DOHH2 (cell line): Measurements from ENCODE around the gene MMP23B.

Source experiments
- H3F3A ChIP-seq: fragments of 200-600 bp; sonication (generic), shearing (Covaris generic); 2 replicates; pipeline ENCODE4 v1.6.0; 2016; ENCODE audit warnings: antibody characterized with exemption, mild to moderate bottlenecking; ENCODE audit not compliant: control insufficient read depth, insufficient read depth
- H3K27ac ChIP-seq: fragments of 200-600 bp; sonication (generic); 2 replicates; pipeline ENCODE4 v1.5.1; 2014; ENCODE audit warnings: low read depth, mild to moderate bottlenecking, low read length, moderate library complexity
- H3K27me3 ChIP-seq: fragments of 200-600 bp; sonication (generic); 2 replicates; pipeline ENCODE4 v1.6.1; 2014; ENCODE audit warnings: mild to moderate bottlenecking, low read length, mixed read lengths; ENCODE audit not compliant: control insufficient read depth
- H3K36me3 ChIP-seq: fragments of 200-600 bp; sonication (generic); 2 replicates; pipeline ENCODE4 v1.6.1; 2014; ENCODE audit warnings: mild to moderate bottlenecking, low read length, moderate library complexity, mixed read lengths; ENCODE audit not compliant: control insufficient read depth
- H3K4me1 ChIP-seq: fragments of 200-600 bp; sonication (generic); 2 replicates; pipeline ENCODE4 v1.6.1; 2014; ENCODE audit warnings: mild to moderate bottlenecking, low read length, mixed read lengths; ENCODE audit not compliant: control insufficient read depth
- H3K4me2 ChIP-seq: fragments of 200-600 bp; sonication (generic); 2 replicates; pipeline ENCODE4 v1.6.0; 2014; ENCODE audit warnings: mild to moderate bottlenecking, low read length, moderate library complexity
- H3K4me3 ChIP-seq: fragments of 200-600 bp; sonication (generic); 2 replicates; pipeline ENCODE4 v1.5.1; 2014; ENCODE audit warnings: mild to moderate bottlenecking, low read length, mixed read lengths
- H3K79me2 ChIP-seq: fragments of 200-600 bp; sonication (generic); 2 replicates; pipeline ENCODE4 v1.6.1; 2014; ENCODE audit warnings: mild to moderate bottlenecking, low read length, mixed read lengths; ENCODE audit not compliant: control insufficient read depth
- H3K9me2 ChIP-seq: fragments of 200-600 bp; sonication (generic); replicated peaks from 2 replicates; pipeline ENCODE4 v1.6.1; 2014; ENCODE audit warnings: mild to moderate bottlenecking, low read length, mixed read lengths; ENCODE audit not compliant: control insufficient read depth
- H3K9me3 ChIP-seq: fragments of 200-600 bp; sonication (generic); 2 replicates; pipeline ENCODE4 v1.6.1; 2014; ENCODE audit warnings: antibody characterized with exemption, low read length, mixed read lengths; ENCODE audit not compliant: control insufficient read depth, insufficient read depth
- H4K20me1 ChIP-seq: fragments of 200-600 bp; sonication (generic); 2 replicates; pipeline ENCODE4 v1.6.0; 2014; ENCODE audit warnings: low read depth, mild to moderate bottlenecking, antibody characterized with exemption, low read length, moderate library complexity; ENCODE audit not compliant: control insufficient read depth, insufficient read depth
- EZH2phosphoT487 ChIP-seq: fragments of 200-600 bp; sonication (generic); IDR thresholded peaks from 2 replicates; pipeline ENCODE4 v1.6.1; 2017; ENCODE audit warnings: borderline replicate concordance, mild to moderate bottlenecking, antibody characterized with exemption, low read length, moderate library complexity, mixed read lengths
- TF ChIP-seq, protein P1 (sequence below): fragments of 200-600 bp; sonication (generic); IDR thresholded peaks from one replicate; pipeline ENCODE4 v1.5.1; 2014; ENCODE audit warnings: antibody characterized with exemption, mild to moderate bottlenecking, low read depth, low read length; ENCODE audit not compliant: poor library complexity, severe bottlenecking

The MMP23B gene

DNA sequence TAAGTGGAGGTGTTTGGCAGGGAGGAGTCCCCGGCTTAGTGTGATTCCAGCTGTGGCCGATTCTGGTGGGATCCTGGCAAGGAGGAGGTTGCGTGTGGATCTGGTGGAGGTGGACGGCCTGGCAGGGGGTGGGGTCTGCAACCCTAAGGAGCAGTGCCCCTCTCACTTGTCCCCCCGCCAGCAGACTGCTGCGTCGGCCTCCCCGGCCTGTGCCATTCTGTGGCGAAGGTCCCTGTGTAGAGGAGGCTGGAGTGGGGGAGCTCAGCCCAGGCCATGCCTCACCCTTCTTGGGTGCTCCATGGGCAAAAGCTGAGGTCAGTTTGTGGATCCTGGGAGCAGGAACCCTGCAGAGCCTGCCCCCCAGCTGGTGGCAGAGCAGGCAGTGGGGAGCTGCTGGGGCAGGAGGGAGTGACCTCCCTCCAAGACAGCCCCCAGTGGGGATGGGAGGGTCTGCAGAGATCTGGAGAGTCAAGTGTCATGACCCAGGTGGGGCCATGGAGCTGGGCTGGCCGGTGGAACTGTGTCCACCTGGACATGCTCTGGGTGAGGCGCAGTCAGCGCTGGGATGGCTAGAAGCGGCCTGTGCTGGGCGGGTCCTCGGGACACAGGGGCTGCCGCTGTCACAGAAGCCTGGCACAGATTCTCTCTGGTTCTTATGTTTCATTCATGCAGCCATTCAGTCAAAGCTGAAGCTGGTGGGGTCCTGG lies 11.4 kb upstream of the MMP23B start:
- Histone ChIP-seq H4K20me1 (peaks cover 7% of the 10 kb centered on the region; the same call in 1 of the 2 replicates), H3K4me2 (no peak overlapping the region), H3K27me3 (no peaks in the 10 kb centered on the region)

DNA sequence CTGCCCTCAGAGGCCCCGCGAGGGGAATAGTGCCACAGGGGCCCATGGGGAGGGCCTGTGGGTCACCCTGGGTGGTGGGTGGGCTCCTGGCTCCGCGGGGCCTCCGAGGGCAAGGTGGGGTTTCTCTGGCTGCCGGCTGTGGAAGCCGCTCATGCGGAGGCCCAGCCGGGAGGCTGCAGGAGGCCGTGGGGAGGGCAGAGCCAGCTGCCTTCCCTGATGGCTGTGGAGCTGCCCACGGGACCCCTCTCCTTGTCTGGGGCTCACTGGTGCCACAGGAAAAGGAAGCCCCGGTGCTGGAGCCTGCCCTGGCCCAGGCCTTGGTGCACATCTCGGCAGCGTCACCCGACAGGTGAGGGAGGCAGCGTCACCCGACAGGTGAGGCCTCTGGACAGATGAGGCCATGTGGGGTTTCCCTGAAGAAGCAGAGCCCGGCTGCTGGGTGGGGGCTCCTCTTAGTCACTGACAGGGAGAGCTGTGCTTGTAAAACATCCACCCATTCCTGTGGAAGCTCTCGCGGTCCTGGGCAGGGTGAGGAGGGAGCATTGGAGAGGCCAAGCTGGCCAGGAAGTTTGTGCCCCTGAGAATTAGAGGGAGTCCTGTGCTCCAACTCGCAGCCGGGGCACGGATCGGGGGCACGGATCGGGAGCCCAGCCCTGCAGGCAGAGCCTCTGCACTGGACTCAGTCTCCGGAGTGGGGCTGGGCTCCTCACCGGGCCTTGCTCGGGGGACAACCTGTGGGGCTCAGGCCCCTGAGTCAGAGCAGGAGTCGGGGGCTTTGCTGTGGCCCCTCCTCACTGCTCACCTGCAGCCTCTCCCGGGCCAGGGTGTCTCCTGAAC lies 10.6 kb upstream of the MMP23B start:
- no peak for TF ChIP-seq EZH2phosphoT487
- TF ChIP-seq, protein P1, sequence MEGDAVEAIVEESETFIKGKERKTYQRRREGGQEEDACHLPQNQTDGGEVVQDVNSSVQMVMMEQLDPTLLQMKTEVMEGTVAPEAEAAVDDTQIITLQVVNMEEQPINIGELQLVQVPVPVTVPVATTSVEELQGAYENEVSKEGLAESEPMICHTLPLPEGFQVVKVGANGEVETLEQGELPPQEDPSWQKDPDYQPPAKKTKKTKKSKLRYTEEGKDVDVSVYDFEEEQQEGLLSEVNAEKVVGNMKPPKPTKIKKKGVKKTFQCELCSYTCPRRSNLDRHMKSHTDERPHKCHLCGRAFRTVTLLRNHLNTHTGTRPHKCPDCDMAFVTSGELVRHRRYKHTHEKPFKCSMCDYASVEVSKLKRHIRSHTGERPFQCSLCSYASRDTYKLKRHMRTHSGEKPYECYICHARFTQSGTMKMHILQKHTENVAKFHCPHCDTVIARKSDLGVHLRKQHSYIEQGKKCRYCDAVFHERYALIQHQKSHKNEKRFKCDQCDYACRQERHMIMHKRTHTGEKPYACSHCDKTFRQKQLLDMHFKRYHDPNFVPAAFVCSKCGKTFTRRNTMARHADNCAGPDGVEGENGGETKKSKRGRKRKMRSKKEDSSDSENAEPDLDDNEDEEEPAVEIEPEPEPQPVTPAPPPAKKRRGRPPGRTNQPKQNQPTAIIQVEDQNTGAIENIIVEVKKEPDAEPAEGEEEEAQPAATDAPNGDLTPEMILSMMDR, result no peak
- peaks cover 8% of the 10 kb centered on the region for H3K79me2 ChIP-seq
- peaks cover 6% of the 10 kb centered on the region; the same call in 1 of the 2 replicates for H4K20me1 ChIP-seq
- H3K27me3 ChIP-seq, result no peaks in the 10 kb centered on the region
- H3K9me3 ChIP-seq, result no peaks in the 10 kb centered on the region
- no peaks in the 10 kb centered on the region for H3K9me2 ChIP-seq
- no peaks in the 10 kb centered on the region for H3F3A ChIP-seq
- no peak overlapping the region for H3K4me3 ChIP-seq
- H3K4me2 ChIP-seq, result no peak overlapping the region
- no peaks in the 10 kb centered on the region; the same call in 1 of the 2 replicates for H3K36me3 ChIP-seq
- H3K4me1 ChIP-seq, result peaks cover 7% of the 10 kb centered on the region
- no peak overlapping the region for H3K27ac ChIP-seq

More for the DNA sequence above, 11.4 kb upstream of the MMP23B start:
- H3F3A ChIP-seq, result no peaks in the 10 kb centered on the region
- TF ChIP-seq, protein P1, result no peak
- no peak for TF ChIP-seq EZH2phosphoT487
- H3K9me3 ChIP-seq, result no peaks in the 10 kb centered on the region
- no peak overlapping the region for H3K4me3 ChIP-seq
- no peaks in the 10 kb centered on the region; the same call in 1 of the 2 replicates for H3K36me3 ChIP-seq
- no peak overlapping the region for H3K27ac ChIP-seq
- H3K4me1 ChIP-seq, result peaks cover 10% of the 10 kb centered on the region
- H3K79me2 ChIP-seq, result peaks cover 10% of the 10 kb centered on the region
- no peaks in the 10 kb centered on the region for H3K9me2 ChIP-seq

DNA sequence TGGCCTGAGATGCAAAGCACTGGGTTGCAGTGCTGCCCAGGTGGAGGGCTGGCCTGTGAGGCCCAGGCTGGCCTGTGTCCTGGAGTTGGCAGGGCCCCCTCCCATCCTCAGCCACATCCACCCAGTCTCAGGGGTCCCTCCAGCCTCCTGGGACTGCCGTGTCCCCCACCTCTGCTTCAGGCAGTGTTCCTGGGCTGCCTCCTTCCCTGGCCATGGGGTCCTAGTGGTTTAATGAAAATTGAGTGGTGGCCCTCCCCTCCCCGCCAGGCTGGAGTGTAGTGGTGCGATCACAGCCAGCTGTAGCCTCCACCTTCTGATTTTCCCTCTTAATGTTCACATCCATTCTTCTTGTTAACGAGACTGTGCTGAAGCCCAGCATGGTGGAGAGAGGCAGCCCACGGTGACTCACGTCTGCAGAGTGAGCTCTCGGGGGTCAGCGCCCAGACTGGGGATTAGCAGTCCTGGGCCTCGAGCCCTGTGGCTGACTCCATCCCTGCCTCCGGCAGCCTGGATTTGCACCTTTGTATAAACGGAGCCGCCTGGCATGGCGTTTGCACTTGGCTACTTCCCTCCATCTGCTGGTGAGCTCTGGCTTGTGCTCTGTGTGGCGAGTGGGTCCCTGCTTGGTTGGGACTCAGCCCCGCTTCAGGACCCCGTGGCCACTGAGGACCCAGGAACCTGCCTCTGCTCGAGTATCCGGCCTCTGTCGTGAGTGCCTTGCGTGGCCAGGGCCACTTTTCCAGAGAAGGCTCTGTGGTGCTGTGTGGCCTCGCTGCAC lies 9.8 kb upstream of the MMP23B start:
- no peak overlapping the region for H3K27ac ChIP-seq

More for the DNA sequence above, 9.8 kb upstream of the MMP23B start:
- Histone ChIP-seq H3K4me3 (no peak overlapping the region), H3K9me3 (no peaks in the 10 kb centered on the region), H3K36me3 (no peaks in the 10 kb centered on the region; the same call in 1 of the 2 replicates), H3K27me3 (no peaks in the 10 kb centered on the region), H3K79me2 (no peaks in the 10 kb centered on the region), H3K4me2 (no peak overlapping the region), H4K20me1 (no peaks in the 10 kb centered on the region), H3K4me1 (no peaks in the 10 kb centered on the region; the same call in 1 of the 2 replicates), H3F3A (no peaks in the 10 kb centered on the region), H3K9me2 (no peaks in the 10 kb centered on the region)
- TF ChIP-seq, protein P1, result no peak
- no peak for TF ChIP-seq EZH2phosphoT487
